NB4 (cell line): ENCODE data around the gene BACH1.
"Not testable (repeated sequence)": the region's sequence is repeated elsewhere in the genome, so short reads cannot be mapped to it uniquely, and the experiment has no call there.

ENCODE experiments used
- DNase-seq: peaks from one replicate; pipeline ENCODE4 v3.0.0; 2010; ENCODE audit warnings: low read depth
- H3K4me3 ChIP-seq: one replicate; pipeline ENCODE4 v1.5.1; 2011; ENCODE audit warnings: mild to moderate bottlenecking, low read depth, low read length, moderate library complexity
- MYC ChIP-seq: IDR thresholded peaks from 2 replicates; pipeline ENCODE4 v1.6.1; 2011; ENCODE audit warnings: low read depth, low read length
- POLR2A ChIP-seq: IDR thresholded peaks from 2 replicates; pipeline ENCODE4 v1.6.1; 2011; ENCODE audit warnings: mild to moderate bottlenecking; ENCODE audit not compliant: insufficient read length; ENCODE audit errors: extremely low read depth
- TF ChIP-seq, protein P1 (sequence below): IDR thresholded peaks from 2 replicates; pipeline ENCODE4 v1.6.1; 2011; ENCODE audit warnings: low read depth, low read length
- TF ChIP-seq, protein P2 (sequence below): IDR thresholded peaks from one replicate; pipeline ENCODE4 v1.5.1; 2012; ENCODE audit warnings: low read depth, low read length

Gene BACH1

DNA sequence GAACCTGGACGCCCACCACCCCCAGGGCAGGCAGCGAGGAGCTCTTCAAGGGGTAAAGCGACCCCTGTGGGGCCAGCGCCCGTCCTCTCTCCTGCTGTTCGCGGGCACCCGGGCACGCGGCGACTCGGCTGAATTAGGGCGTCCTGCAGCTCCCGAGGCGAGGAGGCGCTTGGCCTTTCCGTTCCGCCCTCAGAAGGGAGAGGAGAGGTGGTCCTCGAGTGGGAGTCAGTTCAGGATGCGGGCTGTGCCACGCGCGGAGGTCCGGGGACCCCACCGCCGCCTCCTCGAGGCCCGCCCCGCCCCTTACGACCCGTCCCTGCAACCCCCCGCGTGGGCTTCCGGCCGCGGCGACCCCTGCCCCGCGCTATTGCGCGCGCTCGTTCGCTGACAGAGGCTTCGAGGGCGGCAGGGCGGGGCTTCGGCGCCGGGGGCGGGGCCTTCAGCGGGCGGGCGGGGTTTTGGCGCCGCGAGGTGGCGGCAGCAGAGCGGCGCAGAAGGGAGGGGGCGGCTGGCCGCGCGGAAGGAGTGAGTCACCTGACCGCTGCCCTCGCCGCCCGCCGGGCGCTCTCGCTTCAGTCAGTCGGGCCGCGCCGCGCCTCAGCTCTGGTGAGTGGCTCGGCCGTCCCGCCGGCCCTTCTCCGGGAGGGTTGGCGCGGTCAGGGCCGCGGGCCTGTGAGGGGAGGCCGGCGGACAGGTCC is at the start of gene BACH1:
TSS of gene BACH1 (plus strand) at position 575 of the 698 bp plus-strand sequence. CDS start 22,359 bp downstream, outside the sequence.
- H3K4me3 ChIP-seq, result peak within 1 kb of the TSS; percentile 79
- peak; percentile 93 for DNase-seq
- TF ChIP-seq POLR2A, result peak; percentile 90
- TF ChIP-seq, protein P1, sequence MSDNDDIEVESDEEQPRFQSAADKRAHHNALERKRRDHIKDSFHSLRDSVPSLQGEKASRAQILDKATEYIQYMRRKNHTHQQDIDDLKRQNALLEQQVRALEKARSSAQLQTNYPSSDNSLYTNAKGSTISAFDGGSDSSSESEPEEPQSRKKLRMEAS, result peak; percentile 52
- TF ChIP-seq, protein P2, sequence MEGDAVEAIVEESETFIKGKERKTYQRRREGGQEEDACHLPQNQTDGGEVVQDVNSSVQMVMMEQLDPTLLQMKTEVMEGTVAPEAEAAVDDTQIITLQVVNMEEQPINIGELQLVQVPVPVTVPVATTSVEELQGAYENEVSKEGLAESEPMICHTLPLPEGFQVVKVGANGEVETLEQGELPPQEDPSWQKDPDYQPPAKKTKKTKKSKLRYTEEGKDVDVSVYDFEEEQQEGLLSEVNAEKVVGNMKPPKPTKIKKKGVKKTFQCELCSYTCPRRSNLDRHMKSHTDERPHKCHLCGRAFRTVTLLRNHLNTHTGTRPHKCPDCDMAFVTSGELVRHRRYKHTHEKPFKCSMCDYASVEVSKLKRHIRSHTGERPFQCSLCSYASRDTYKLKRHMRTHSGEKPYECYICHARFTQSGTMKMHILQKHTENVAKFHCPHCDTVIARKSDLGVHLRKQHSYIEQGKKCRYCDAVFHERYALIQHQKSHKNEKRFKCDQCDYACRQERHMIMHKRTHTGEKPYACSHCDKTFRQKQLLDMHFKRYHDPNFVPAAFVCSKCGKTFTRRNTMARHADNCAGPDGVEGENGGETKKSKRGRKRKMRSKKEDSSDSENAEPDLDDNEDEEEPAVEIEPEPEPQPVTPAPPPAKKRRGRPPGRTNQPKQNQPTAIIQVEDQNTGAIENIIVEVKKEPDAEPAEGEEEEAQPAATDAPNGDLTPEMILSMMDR, result no peak
- TF ChIP-seq MYC, result peak; percentile 80

DNA sequence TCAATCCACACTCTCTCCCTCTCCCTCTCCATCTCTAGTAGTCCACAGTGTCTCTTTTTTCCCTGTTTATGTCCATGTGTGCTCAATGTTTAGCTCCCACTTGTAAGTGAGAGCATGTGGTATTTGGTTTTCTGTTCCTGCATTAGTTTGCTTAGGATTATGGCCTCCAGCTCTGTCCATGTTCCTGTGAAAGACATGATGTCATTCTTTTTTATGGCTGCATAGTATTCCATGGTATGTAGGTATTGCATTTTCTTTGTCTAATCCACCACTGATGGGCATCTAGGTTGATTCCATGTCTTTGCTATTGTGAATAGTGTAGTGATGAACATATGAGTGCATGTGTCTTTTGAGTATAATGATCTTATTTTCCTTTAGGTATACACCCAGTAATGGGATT is 49.4 kb upstream of the BACH1 start:
- not testable (repeated sequence) for DNase-seq, H3K4me3 ChIP-seq

DNA sequence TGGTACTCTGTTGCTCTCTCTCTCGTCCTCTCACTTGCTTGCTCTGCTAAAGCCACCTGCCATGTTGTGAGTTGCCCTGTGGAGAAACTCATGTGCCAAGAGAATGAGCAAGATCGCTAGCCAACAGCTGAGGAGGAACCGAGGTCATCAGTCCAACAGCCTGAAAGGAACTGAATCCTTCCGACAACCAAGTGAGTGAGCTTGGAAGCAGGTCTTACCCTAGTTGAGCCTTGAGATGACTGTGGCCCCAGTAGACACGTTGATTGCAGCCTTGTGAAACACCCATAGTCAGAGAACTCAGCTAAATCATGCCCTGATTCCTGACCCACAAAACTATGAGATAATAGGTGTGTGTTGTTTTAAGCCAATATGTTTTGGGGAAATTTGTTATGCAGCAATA is 48.1 kb upstream of the BACH1 start:
- TF ChIP-seq, protein P2, result no peak
- TF ChIP-seq MYC (no peak), POLR2A (no peak)
- TF ChIP-seq, protein P1, result no peak
- no peak for DNase-seq

DNA sequence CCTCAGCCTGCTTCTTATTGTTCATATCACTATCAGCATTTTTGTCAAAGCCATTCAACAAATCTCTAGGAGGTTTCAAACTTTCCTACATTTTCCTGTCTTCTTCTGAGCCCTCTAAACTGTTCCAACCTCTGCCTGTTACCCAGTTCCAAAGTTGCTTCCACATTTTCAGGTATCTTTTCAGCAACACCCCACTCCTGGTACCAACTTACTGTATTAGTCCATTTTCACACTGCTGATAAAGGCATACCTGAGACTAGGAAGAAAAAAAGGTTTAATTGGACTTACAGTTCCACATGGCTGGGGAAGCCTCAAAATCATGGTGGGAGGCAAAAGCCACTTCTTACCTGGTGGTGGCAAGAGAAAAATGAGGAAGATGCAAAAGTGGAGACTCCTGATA is 44.9 kb upstream of the BACH1 start:
- not testable (repeated sequence) for DNase-seq

More for the DNA sequence above, 48.1 kb upstream of the BACH1 start:
- no peak overlapping the region for H3K4me3 ChIP-seq

DNA sequence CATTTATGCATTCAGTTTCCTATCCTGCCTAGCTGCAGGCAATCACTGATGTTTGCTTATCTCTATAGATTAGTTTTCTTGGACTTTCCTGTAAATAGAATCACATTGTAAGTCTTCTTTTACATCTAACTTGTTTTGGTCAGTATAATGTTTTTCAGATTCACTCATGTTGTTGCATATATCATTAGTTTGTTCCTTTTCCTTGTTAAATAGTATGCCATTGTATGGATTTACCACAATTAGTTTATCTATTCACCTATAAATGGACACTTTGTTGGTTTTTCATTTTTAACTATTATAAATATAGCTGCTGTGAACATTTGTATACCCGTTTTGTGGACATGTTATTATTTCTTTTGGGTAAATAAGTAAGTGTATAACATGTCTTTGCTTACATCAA is 44.2 kb upstream of the BACH1 start:
- TF ChIP-seq MYC (no peak), POLR2A (no peak)
- H3K4me3 ChIP-seq, result no peak overlapping the region
- no peak for DNase-seq

More for the DNA sequence above, 44.9 kb upstream of the BACH1 start:
- H3K4me3 ChIP-seq, result not testable (repeated sequence)

DNA sequence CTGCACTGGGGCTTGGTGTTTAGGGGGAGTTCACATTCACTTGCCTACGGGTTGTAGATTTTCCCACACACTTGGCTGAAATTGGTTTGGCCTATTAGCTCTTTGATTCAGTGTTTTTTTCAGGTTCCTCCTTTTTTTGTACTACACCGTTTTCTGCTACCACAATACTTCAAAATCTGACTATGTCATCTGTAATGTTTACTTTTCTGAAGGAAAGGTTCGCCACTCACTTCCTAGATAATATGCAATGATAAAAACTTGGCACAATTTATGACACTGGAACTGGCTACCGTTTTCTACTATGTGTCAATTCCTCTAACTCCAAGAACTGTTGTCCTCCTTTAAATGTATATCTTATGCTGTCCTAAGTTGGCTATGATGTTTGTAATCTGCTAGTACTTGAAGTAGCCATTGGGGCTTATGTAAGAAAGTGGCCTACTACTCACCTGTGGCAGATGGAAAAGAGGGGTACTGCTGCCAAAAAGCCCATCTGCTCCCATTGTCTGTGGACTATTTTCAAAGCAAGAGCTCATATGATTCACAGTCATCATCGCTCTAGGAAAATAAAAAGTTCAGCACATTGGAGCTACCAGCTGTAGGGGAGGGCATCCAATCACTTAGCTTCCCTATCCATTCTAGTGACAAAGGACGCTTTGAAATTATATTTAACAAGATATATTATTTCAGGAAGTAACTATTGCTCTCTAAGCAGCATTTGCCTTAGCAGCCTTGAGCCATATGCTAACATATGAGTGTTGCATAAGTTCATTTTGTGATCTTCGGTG is 42.4 kb upstream of the BACH1 start:
- H3K4me3 ChIP-seq, result no peak overlapping the region
- TF ChIP-seq, protein P2, result no peak
- TF ChIP-seq POLR2A, result no peak
- TF ChIP-seq MYC, result no peak
- TF ChIP-seq, protein P1, result no peak
- DNase-seq, result no peak

DNA sequence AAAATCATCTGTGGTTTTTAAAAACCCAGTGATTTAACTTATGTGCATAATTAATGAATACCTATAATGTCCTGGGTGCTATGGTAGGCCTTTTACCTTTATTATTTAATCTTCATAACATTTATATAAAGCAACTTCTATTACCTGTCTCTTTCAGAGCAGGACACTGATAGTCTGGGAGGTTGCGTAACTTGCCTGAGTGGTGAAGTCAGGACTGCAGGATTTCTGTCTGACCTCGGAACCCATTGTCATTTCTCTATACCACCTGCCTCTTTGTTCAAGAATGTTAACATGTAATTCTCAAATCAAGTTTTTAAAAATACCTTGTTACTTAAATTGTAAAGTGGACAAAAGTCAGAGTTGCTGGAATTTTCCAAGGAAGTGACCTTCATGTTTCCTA is 41.0 kb upstream of the BACH1 start:
- peak; percentile 23 for DNase-seq
- TF ChIP-seq, protein P2, result no peak
- no peak overlapping the region for H3K4me3 ChIP-seq
